ENCODE results near the gene OTUD7B. TPM values are rescaled to one million over a fixed set of nuclear protein-coding genes. Genes with fewer than 3 reads are reported as not detected.

The OTUD7B gene
- total RNA-seq, 1 experiment from 2014 or later: 23.5 TPM

- WGBS (ENCODE audit: extremely low coverage, insufficient read length, low lambda C conversion rate): no CpG with 5 or more reads among the region's 1 CpG
Measured at GRCh38 chr1:150012611-150013010, 2.1 kb upstream of the OTUD7B start.

More at GRCh38 chr1:150012611-150013010, 2.1 kb upstream of the OTUD7B start:
- Histone ChIP-seq H2BK5ac (ENCODE audit: insufficient read length, low read length) (no peak overlapping the region), H3K79me1 (ENCODE audit: insufficient read depth, low read depth, low read length, poor library complexity, severe bottlenecking) (no peaks in the 10 kb centered on the region), H2AK5ac (ENCODE audit: insufficient read length, low read length) (no peak overlapping the region), H3K14ac (ENCODE audit: insufficient read depth, low read length) (no peak overlapping the region), H2BK15ac (ENCODE audit: low read depth, low read length) (no peak overlapping the region), H4K20me1 (ENCODE audit: control insufficient read depth, insufficient read depth, insufficient read length) (peaks cover 2% of the 10 kb centered on the region), H2BK20ac (ENCODE audit: low read depth, low read length, poor library complexity, severe bottlenecking) (no peak overlapping the region), H3K27me3 (ENCODE audit: insufficient read depth, low read length) (no peaks in the 10 kb centered on the region), H3K27ac (ENCODE audit: insufficient read length, low read depth, low read length) (no peak overlapping the region), H3K23ac (ENCODE audit: insufficient read length, low read depth, low read length) (no peak overlapping the region), H2AFZ (ENCODE audit: low read length) (no peak overlapping the region), H2BK120ac (ENCODE audit: low read depth, low read length, poor library complexity, severe bottlenecking) (no peak overlapping the region), H3K9me3 (ENCODE audit: control insufficient read depth, low read depth, low read length) (no peaks in the 10 kb centered on the region), H3K9ac (ENCODE audit: extremely low read depth, insufficient read length, low read length) (no peak overlapping the region), H3K18ac (ENCODE audit: insufficient read length, low read depth, low read length) (no peak overlapping the region), H3T11ph (ENCODE audit: low read length) (no peak overlapping the region), H3K4me1 (ENCODE audit: insufficient read depth, low read length) (no peaks in the 10 kb centered on the region), H3K23me2 (ENCODE audit: insufficient read length, low read depth, low read length, poor library complexity, severe bottlenecking) (peaks cover 15% of the 10 kb centered on the region), H4K8ac (replicated peaks; ENCODE audit: insufficient read length, low read depth, low read length) (no peak overlapping the region), H2BK12ac (ENCODE audit: insufficient read length, low read depth, low read length) (no peak overlapping the region), H3K56ac (ENCODE audit: insufficient read length, low read depth, low read length) (no peak overlapping the region), H4K91ac (ENCODE audit: insufficient read length, low read depth, low read length) (no peak overlapping the region), H3K4ac (ENCODE audit: low read depth, low read length) (no peak overlapping the region), H3K79me2 (ENCODE audit: insufficient read depth, low read length) (peaks cover 2% of the 10 kb centered on the region; the same call in 1 of the 2 replicates), H4K5ac (ENCODE audit: insufficient read length, low read depth, low read length) (no peak overlapping the region), H3K4me2 (ENCODE audit: insufficient read depth, insufficient read length, low read length) (no peak overlapping the region)
- no peak for DNase-seq
- peaks cover 23 to 24% of the 10 kb centered on the region in 2 experiments for H3K4me1 Mint-ChIP-seq
- no peak overlapping the region for H3K4me3 Mint-ChIP-seq
- no peak overlapping the region for H3K27ac Mint-ChIP-seq
- H3K36me3 Mint-ChIP-seq (ENCODE audit: insufficient read depth in 1 of 3, low read depth in 3 of 3): no peaks in the 10 kb centered on the region
- H3K9me3 Mint-ChIP-seq: no peaks in the 10 kb centered on the region; a peak in 1 of 5 replicates
- no peaks in the 10 kb centered on the region; the same call in 1 of the 2 replicates for H3K27me3 Mint-ChIP-seq (ENCODE audit: low read depth)
- TF ChIP-seq, protein P1, sequence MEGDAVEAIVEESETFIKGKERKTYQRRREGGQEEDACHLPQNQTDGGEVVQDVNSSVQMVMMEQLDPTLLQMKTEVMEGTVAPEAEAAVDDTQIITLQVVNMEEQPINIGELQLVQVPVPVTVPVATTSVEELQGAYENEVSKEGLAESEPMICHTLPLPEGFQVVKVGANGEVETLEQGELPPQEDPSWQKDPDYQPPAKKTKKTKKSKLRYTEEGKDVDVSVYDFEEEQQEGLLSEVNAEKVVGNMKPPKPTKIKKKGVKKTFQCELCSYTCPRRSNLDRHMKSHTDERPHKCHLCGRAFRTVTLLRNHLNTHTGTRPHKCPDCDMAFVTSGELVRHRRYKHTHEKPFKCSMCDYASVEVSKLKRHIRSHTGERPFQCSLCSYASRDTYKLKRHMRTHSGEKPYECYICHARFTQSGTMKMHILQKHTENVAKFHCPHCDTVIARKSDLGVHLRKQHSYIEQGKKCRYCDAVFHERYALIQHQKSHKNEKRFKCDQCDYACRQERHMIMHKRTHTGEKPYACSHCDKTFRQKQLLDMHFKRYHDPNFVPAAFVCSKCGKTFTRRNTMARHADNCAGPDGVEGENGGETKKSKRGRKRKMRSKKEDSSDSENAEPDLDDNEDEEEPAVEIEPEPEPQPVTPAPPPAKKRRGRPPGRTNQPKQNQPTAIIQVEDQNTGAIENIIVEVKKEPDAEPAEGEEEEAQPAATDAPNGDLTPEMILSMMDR (conservative IDR thresholded peaks at IDR 0.05): no peak
